NCI-H187 (cell line): ENCODE measurements around the gene BPIFB1.

Experiments used
- DNase-seq, 2 experiments: peaks; one replicate each; lab custom pipeline; 2025; lab: John Stamatoyannopoulos, UW

Gene BPIFB1

GRCh38 chr20:33296206-33296605 is 13.2 kb downstream of the BPIFB1 start:
- no peak for DNase-seq

- DNase-seq, result no peak
These were observed 15.4 kb downstream of the BPIFB1 start for GRCh38 chr20:33298391-33298790.

- peak in 1 of 2 experiments; percentile 17 for DNase-seq
These were observed 16.1 kb downstream of the BPIFB1 start for GRCh38 chr20:33299111-33299603.

DNA sequence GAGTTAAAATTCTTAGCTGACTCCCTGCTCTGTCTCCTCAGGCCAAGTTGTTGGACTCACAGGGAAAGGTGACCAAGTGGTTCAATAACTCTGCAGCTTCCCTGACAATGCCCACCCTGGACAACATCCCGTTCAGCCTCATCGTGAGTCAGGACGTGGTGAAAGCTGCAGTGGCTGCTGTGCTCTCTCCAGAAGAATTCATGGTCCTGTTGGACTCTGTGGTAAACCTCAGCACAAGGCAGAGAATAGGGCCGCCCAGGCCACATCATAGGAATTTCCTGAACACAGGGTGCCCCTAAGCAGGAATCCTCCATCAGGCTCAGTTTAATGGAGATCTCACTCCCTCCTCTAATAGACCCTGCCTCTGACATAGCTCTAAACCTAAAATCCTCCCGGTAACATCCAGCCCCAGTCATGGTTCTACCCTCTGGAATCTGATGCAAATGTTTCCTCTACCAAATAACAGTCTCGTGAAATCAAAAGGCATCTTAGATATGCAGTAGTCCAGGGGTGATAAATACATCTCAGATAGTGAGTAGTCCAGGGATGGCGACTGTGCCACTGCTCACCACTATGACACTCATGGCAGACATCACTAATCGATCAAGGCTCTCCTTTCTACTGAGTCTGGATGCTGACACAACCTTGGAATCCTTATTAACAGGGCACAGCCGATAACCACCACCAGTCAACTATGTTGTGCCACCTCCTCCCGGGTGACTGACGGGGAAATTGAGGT is 18.3 kb downstream of the BPIFB1 start:
- no peak for DNase-seq

DNA sequence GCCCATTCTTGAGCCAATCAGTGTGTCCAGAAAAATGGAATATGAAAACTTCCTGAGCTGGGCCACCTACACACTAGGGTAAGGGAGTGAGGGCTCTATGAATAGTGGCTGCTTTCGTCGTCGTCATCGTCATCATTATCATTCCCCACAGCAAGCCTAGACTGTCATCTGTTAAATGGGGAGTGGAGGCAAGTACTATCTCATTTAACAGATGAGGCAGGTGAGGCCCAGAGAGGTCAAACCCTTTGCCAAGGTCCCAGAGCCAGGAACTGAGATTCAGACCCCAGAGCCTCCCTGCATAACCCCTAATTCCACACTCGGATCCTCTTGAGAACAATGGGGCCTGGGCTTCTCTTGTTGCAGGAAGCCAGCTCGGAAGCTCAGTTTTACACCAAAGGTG is 20.6 kb downstream of the BPIFB1 start:
- DNase-seq, result no peak

- no peak for DNase-seq
These were observed 21.0 kb downstream of the BPIFB1 start for GRCh38 chr20:33304046-33304445.

- no peak for DNase-seq
These were observed 22.6 kb downstream of the BPIFB1 start for GRCh38 chr20:33305589-33306057.

- DNase-seq, result no peak
These were observed 23.2 kb downstream of the BPIFB1 start for GRCh38 chr20:33306228-33306627.

- DNase-seq, result no peak
These were observed 23.8 kb downstream of the BPIFB1 start for GRCh38 chr20:33306807-33307206.

DNA sequence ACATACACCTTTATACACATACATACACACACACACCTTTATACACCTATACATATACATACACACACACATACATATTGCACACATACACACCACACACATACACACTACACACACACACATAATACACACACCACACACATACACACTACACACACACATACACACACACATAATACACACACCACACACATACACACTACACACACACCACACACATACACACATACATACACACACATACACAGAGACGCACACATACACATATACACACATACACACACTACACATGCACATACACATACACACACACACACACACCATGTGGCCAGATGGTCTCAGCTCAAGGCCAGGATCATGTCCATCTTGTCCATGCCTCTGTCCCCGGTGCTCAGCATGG is 25.7 kb downstream of the BPIFB1 start:
- DNase-seq, result no peak

DNA sequence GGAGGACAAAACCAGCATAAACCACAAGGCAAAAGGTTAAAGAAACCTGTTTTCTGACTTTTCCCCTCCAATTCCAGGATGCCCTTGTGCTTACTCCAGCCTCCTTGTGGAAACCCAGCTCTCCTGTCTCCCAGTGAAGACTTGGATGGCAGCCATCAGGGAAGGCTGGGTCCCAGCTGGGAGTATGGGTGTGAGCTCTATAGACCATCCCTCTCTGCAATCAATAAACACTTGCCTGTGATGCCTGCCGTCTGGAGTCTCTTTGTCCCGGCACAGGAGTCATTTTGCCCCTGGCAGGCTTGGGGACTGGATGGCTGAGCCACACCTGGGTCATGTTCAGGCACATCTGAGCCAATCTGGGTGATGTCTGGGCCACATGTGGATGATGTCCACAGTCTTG is 26.6 kb downstream of the BPIFB1 start:
- no peak for DNase-seq

DNA sequence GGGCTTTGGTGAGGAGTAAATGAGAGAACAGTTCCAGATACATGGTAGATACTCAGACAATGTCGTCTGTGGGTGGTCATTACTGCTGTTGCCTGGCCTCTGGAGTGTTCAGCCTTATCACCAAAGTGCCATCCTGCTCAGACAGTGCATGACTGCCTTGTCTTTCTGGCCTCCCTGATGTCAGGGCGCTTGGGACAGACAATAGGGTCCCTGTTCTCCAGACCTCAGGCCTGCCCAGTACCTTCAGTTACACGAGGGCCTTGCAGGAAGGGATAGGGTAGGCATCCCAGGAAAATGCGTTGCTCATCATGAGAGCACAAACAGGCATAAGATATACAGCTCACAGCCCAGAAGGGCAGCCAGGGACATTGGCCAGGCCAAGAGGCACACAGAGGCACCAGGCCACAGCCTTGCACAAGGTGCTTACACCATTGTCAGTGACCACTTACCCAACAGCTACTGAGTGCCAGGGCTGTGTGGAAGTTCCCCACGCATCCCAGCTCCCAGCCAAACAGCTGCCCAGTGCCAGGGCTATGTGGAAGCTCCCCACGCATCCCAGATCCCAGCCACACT is 27.4 kb downstream of the BPIFB1 start:
- no peak for DNase-seq

- DNase-seq, result no peak
These were observed 28.0 kb downstream of the BPIFB1 start for GRCh38 chr20:33311011-33311410.

- no peak for DNase-seq
These were observed 29.0 kb downstream of the BPIFB1 start for GRCh38 chr20:33311996-33312395.

DNA sequence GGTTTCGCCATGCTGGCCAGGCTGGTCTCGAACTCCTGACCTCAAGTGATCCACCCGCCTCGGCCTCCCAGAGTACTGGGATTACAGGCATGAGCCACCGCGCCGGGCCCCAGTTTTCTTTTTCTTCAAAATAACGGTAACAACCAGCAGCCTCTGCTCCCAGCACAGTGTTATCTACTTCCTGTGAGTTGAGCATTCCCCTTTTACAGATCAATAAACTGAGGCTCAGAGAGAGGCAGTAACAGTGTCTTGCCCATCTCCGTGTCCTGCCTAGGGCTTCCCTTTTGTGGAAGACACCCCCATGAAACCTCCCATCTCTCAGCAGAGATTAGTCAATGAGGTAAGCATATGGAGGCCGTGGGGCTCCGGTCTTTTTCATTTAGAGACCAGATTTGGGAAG is 29.6 kb downstream of the BPIFB1 start:
- DNase-seq, result no peak

GRCh38 chr20:33313686-33314314 is 30.8 kb downstream of the BPIFB1 start:
- DNase-seq, result no peak

GRCh38 chr20:33316343-33316742 is 33.3 kb downstream of the BPIFB1 start:
- DNase-seq, result no peak

DNA sequence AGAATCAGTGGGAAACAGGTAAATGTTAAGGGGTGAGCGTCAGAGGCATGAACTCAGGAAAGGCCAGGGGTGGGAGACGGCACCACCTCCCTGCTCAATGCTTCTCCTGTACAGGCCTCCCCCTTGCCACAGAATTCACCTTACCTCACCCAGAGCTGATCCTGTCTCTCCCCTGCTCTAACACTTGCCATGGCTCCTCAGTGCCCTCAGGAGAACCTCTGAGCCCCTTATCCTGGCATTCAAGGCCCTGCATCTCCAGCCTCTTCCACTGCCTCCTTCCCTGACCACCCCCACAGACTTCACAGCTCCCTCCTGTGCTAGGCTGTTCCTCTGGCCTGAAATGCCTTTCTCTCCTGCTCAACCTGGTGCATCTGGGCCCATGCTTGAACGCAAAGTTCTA is 33.9 kb downstream of the BPIFB1 start:
- DNase-seq, result no peak

- no peak for DNase-seq
These were observed 34.5 kb downstream of the BPIFB1 start for GRCh38 chr20:33317424-33318095.

- DNase-seq, result no peak
These were observed 35.0 kb downstream of the BPIFB1 start for GRCh38 chr20:33318096-33318429.

- no peak for DNase-seq
These were observed 37.0 kb downstream of the BPIFB1 start for GRCh38 chr20:33320006-33320405.

DNA sequence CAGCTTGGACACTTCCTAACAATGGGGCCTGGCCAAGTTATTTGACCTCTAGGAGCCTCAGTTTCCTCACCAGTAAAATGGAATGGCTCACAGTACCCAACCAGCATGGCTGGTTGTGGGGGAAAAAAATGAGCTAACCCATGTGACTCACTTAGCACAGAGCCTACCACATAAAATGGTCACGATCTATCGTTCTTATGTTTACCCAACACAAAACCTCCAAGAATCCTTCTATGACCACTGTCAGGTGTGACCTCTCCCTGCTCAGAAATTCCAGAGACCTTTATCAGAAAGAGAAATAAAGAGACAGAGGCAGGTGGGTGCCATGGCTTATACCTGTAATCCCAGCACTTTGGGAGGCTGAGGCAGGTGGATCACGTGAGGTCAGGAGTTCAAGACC is 39.4 kb downstream of the BPIFB1 start:
- DNase-seq, result no peak

DNA sequence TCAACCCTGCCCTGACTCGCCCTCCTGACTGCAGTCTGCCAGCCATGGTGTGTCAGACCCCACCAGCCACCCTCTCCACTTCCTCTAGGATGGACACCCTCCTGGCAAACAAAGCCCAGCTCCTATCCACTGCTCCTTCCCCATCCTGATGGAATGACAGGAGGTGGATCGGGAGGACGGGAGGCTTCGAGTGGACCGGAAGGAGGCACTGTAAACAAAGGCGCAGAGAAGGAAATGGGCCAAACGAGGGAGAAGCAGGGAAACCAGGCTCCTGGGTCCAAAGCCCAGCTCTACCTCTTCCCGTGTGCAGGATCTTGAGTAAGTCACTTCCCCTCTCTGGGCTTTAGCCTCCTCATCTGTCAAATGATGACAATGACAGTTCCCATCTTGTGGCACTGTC is 40.2 kb downstream of the BPIFB1 start:
- no peak for DNase-seq
